Epithelial cell of proximal tubule (primary cell): ENCODE results near the gene DNAH2. TPM values are rescaled to one million over a fixed set of nuclear protein-coding genes. Genes with fewer than 3 reads are reported as not detected.

ENCODE experiments used
- DNase-seq: peaks from one replicate; pipeline ENCODE4 v3.0.0-alpha.2; 2011; ENCODE audit warnings: low read depth
- H3K4me3 ChIP-seq: 2 replicates; pipeline ENCODE4 v1.5.1; 2011; ENCODE audit warnings: low read depth, mild to moderate bottlenecking, low read length
- CTCF ChIP-seq: conservative IDR thresholded peaks from 2 replicates; pipeline ENCODE4 v1.5.1; 2012; ENCODE audit warnings: low read depth, mild to moderate bottlenecking, low read length
- total RNA-seq: library from RNA; depleted of rRNA; stranded (reverse); fragments of >200 nt; gene quantifications from 2 replicates; pipeline ENCODE4 v1.2.3, GENCODE V29; 2015

DNAH2 gene
- total RNA-seq, 1 donor from 2014 or later: not detected

DNA sequence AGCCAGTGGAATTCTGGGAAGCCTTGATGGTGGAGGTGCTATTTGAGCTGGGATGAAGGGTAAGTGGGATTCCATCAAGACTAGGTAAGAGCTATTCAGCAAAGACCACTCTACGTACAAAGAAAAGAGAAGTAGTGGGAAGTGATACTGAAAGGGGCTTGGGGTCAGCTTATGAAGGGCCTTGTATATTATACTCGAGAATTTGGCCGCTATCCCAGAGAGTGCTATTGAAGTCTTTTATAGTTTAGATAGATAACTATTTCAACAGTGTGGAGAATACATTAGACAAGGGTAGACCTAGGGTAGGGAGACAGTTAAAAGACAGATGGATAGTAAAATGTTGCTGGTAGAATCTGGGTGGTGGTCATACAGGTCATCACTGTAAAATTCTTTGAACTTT is 10.3 kb downstream of the DNAH2 start:
- no peak overlapping the region for H3K4me3 ChIP-seq
- DNase-seq: no peak
- TF ChIP-seq CTCF: no peak

DNA sequence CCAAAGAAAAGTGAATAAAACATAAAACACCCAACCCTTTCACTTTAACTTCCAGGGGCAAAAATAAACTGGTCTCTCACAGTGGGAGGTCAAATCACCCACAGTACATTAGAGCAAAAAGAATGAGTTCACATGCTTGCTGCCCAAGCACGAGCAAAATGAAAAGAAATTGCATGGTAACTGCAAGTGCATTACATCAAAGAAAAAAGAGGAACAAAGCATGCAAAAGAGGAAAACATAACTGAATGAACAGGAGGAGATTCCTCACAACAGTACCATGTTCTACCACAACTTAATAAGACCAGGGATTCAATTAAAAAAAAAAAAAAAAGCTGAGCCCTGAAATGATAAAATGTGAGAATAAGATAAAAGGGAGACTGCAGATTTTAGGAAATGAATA is 12.3 kb downstream of the DNAH2 start:
- TF ChIP-seq CTCF: no peak
- H3K4me3 ChIP-seq: no peak overlapping the region
- no peak for DNase-seq

GRCh38 chr17:7732981-7733539 is 15.5 kb downstream of the DNAH2 start:
- no peak for DNase-seq
- no peak overlapping the region for H3K4me3 ChIP-seq
- no peak for TF ChIP-seq CTCF

- no peak for DNase-seq
- no peak overlapping the region for H3K4me3 ChIP-seq
- TF ChIP-seq CTCF: no peak
These were observed 20.1 kb downstream of the DNAH2 start for GRCh38 chr17:7737601-7738000.

DNA sequence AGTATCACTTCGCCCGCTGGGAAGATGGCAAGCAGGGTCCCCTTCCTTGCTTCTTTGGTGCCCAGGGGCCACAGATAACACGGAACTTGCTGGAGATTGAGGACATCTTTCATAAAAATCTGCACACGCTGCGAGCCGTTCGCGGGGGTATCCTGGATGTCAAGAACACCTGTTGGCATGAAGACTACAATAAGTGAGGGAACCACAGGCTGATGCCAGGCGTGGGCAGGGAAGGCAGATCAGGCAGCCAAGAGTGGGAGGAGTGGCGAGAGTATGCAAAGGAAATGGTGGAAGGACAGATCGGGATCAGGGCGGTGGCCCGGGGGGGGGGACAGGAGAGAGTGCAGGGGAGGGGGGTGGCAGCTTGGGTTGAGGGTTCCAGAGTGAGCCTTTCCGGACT is 22.2 kb downstream of the DNAH2 start:
- no peak for DNase-seq
- TF ChIP-seq CTCF: no peak
- no peak overlapping the region for H3K4me3 ChIP-seq

- H3K4me3 ChIP-seq: no peak overlapping the region
- no peak for TF ChIP-seq CTCF
- DNase-seq: no peak
These were observed 23.0 kb downstream of the DNAH2 start for GRCh38 chr17:7740481-7741001.

DNA sequence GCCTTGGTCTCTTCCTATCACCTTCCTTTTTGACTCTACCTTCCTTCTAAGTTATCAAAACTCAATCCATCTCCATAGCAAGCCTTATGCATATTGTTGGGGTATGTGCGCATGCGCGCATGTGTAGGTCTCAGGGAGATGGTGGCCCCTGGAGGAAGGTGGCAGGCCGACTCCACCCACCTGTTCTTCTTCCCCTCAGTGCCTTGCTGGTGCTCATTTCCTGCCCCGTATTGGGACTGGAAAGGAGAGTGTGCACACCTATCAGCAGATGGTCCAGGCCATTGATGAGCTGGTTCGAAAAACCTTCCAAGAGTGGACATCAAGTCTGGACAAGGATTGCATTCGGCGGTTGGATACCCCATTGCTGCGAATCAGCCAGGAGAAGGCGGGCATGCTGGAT is 25.2 kb downstream of the DNAH2 start:
- H3K4me3 ChIP-seq: no peak overlapping the region
- TF ChIP-seq CTCF: no peak
- DNase-seq: no peak
